ENCODE results near the gene OR2S2.

GRCh38 chr9:35974800-35975199 lies 16.8 kb upstream of the OR2S2 start:
- TF ChIP-seq, protein P1, sequence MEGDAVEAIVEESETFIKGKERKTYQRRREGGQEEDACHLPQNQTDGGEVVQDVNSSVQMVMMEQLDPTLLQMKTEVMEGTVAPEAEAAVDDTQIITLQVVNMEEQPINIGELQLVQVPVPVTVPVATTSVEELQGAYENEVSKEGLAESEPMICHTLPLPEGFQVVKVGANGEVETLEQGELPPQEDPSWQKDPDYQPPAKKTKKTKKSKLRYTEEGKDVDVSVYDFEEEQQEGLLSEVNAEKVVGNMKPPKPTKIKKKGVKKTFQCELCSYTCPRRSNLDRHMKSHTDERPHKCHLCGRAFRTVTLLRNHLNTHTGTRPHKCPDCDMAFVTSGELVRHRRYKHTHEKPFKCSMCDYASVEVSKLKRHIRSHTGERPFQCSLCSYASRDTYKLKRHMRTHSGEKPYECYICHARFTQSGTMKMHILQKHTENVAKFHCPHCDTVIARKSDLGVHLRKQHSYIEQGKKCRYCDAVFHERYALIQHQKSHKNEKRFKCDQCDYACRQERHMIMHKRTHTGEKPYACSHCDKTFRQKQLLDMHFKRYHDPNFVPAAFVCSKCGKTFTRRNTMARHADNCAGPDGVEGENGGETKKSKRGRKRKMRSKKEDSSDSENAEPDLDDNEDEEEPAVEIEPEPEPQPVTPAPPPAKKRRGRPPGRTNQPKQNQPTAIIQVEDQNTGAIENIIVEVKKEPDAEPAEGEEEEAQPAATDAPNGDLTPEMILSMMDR (conservative IDR thresholded peaks at IDR 0.05; ENCODE audit: low read length): no peak
- TF ChIP-seq EZH2phosphoT487 (IDR thresholded peaks at IDR 0.05; ENCODE audit: borderline replicate concordance, low read depth, low read length): no peak

Measured in OCI-LY7 (cell line).